Activated gamma-delta T cell treated with Interleukin-2 at 50 U/mL for 16 hours (primary cell): ENCODE measurements around the gene NKX2-1.
"Not testable (repeated sequence)": the region's sequence is repeated elsewhere in the genome, so short reads cannot be mapped to it uniquely, and the experiment has no call there.

Source experiments
- DNase-seq: peaks from one replicate; pipeline ENCODE4 v3.0.0-alpha.2; 2020

The NKX2-1 gene

DNA sequence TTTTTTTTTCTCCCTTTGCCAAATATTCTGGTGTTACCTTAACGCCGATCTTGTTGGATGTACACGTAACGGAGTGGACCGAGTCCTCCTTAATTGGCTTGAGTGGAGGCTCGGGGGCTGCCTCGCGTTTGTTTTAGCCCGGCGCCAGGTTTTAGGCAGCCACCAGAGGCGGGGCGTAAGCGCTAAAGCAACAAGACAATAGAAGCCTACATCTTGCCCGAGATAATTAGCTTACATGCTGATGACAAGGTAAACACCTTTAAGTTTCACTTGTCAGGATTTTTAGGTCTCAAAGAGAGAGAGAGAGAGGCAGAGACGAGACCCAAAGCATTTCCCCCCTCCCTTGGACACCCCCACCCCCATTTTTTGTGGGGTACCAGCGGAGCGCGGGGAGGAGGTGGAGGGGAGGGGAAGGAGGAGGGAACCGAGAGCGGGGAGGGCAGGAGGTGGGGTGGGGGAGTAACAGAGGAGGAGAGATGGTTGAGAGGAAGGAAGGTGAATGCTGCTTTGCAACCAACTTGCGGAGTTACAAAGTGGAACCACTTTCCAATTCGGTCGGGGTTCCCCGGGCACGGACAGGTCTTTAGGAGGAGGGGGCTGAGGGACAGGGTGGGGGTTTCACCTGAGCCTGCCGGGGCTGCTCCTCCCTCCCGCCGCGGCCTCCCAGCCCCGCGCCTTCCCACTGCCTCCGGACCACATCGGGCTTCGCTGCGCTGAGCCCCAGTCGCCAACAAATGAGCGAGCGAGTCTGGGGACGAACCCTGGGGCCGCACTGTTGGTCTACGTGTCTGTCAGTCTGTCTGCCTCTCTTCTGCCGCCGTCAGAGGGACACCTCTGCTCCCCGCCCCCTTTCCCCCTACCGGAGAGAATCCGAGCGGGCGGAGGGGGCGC, at the start of gene NKX2-1:
Gene NKX2-1, minus strand, starts transcription at position 802 of the 891 bp plus-strand sequence. Its CDS starts 103 bp downstream, at position 699.
- no peak for DNase-seq

DNA sequence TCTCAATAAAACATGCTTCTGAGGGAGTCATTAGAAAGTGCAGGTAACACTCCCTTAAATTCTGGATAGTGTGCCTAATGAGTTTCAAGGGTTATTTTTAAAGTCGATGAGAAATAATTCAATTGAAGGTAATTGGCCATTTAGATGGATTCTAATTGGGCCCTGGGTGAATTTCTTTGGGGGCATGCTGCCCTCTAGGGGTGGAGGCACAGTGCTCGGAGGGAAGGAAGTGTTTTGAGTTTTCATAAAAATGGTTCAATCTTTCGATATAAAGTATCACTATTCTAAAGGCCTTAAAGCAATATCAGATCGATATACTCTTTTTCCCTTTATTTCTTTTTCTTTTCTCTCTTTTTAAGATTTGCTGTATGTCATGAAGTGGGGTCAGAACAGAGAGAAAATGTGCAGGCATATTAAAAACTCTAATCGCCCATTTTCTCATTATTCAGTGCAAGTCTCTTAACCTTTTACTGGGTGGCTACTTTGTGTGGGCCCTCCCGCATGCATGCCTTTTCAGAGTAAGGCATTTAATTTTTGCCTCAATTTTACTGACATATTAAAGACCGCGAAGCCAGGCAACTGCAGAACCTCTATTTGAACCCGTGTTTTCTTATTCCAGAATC, 36.9 kb upstream of the NKX2-1 start:
- DNase-seq: no peak

DNA sequence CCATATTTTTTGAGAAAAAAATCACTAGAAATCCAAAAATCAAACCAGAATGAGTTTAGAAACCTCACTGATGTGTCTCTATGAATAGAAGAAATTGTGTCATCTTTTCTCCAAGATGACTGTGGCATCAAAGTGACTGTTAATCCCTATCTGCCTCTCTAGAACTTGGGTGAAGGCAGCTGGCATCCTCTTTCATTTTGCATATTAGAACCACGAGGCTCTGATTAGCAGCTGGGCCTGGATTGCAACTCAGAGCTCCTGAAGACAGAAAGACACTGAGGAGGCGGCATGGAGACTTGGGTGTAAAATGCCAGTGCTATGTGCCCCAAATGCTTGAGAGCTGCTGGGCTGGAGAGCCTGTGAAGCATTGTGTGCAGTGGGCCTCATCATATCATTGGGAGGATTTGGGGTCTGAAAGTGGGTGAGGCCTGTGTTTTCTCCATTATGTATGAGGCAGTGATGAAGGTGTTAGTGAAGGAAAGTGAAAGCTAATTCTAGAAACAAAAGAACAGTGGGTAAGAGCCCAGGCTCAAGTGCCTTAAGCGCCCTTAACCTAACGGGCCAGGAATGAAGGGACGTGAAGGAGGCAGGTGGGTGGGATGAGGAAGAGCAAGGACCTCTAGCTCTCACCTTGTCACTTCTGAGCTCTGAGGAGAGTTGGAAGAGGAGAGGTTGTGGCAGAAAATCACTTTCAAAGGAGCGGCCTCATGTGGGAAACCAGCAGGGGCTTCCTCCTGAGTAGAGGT, 36.1 kb upstream of the NKX2-1 start:
- DNase-seq: no peak

DNA sequence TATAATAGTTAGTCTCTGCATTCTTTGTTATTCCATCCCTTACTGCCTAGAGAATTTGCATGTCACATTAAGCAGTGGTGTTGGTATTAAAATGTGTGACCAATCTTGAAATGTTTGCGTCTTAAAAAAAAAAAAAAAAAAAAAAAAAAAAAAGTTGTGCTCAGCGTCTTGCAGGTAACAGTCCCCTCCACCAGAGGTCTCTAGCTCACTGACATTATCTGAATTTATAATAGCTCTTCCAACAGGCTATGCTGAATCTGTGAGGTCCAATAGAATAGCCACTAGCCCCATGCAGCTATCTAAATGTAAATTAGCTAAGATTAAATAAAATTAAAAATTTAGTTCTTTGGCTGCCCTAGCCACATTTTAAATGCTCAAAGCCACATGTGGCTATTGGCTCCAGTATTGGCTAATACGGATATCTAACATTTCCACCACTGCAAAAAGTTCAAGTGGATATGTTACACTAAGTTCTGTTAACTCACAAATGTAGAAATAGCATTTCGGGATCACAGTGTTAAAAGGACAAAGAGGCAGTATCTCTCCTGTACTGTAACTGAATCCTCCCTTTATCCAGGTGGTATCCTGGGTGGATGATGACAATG, 33.7 kb upstream of the NKX2-1 start:
- DNase-seq: no peak

DNA sequence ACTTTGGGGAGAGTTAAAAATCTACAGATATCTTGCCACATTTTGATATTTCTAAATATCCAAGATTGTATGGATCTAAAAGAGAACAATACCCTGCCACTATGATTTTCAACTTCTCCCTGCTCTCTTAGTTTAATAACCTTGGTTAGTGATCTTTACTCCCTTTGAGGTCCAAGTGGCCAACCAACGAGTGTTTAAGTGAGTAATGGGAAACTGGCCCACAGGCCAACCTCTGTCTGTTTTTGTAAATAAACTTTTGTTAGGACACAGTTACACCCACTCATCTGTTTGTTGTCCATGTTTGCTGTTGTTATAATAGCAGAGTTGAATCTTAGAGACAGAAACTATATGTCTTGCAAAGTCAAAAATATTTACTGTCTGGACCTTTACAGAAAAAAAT, 30.9 kb upstream of the NKX2-1 start:
- no peak for DNase-seq

DNA sequence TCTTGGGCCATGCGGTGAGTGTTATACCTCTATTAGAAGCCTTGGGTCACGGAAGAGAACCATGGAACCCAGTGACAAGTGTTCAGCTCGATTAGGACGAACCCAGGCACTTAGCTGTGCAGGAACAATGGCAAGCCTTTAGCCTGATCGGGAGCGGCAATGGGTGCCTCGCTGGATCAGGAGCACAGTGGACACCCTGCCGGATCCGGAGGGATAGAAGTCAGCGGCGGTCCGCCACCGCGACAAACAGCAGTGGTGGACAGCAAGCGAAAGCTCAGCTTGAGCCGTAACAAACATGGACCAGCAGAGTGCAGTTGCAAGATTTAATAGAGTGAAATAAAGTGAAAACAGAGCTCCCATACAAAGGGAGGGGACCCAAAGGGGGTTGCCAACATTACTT, 24.2 kb upstream of the NKX2-1 start:
- DNase-seq: not testable (repeated sequence)

DNA sequence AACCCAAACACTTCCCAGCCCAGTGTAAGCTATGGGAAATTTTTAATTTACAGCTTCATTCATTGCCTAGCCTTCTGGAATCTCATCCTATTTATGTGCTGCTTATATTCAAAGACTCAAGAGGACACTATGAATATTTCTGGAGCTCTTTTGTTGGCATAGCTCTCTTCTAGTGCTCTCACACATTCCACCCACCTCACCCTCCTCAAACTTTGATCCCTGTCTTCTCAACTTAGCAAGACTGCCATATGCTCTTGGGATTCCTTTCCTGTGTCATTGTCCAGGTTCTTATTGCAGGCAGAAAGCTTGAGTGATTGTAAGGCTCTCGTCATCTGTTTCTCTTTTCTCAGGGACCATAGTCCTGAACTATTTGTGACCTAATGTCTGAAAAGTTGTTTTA, 18.0 kb upstream of the NKX2-1 start:
- DNase-seq: no peak

DNA sequence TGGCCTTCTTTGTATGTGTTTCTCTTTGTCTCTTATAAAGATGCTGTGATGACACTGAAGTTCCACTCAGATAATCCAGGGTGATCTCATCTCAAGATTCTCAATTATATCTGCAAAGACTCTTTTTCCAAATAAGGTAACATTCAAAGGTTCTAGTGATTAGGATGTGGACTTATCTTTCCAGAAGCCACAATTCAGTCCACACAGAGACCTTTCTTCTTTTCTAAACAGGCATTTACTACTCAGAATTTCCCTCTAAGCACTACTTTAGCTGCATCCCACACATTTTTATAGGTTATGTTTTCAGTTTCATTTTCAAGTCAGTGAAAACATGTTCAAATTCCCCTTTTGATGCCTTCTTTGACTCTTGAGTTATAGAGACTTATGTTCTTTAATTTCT, 9.0 kb upstream of the NKX2-1 start:
- DNase-seq: no peak

DNA sequence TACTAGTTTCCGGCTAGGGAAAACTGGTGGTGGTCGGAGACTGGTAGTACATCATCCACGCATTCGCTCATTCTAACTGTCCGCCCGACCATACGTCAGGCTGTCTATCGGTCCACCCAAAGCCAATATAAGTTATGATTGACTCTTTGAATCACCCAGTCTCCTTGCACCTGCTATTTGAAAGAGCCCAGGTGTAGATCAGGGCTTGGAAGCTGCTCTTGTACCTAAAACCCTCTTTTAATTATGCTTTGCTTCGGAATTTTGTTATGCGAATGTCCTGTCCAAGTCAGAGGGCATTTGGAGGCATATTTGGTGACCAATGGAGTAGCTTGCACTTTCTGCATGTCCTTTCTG, 5.7 kb upstream of the NKX2-1 start:
- no peak for DNase-seq

DNA sequence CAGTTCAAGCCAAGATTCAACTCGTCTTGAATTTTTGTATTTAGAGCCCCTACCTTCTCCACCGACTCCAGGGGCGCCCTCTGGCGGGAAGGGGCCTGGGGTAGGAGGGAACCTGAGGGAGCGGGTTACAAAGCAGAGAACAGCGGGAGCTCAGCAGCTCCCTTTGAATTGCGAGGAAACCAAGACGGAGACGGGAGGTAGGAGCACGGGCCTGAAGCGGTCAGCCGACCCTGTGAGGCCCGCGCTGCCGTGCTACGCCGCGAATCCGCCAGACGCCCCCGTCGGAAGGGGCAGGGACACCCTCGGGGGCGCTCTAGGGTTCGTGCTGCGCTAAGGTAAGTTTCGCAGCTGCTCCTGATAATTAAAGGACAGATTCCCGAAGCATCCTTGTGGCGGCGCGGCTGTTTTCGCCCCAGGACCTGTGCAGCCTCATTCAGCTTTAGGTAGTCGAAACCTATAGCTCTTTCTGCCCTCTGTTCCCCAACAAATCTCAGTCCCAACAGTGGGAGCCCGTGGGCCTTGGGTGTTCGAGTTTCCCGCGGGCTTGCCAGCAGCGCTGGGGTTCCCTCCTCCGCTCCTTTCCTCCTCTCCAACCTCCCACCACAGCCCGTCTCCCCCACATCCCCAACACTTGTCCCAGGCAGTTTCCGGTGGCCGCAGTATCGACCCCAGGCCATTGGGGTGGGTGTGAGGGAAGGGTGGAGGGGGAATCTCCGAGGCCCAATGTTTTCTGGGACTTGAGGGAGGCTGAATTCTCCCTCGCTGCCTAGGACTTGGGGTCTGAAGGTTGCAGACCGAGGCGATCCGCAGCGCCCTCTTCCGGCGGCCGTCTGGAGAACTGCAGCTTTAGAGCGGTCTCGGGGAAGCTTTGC, 5.1 kb upstream of the NKX2-1 start:
- DNase-seq: no peak

DNA sequence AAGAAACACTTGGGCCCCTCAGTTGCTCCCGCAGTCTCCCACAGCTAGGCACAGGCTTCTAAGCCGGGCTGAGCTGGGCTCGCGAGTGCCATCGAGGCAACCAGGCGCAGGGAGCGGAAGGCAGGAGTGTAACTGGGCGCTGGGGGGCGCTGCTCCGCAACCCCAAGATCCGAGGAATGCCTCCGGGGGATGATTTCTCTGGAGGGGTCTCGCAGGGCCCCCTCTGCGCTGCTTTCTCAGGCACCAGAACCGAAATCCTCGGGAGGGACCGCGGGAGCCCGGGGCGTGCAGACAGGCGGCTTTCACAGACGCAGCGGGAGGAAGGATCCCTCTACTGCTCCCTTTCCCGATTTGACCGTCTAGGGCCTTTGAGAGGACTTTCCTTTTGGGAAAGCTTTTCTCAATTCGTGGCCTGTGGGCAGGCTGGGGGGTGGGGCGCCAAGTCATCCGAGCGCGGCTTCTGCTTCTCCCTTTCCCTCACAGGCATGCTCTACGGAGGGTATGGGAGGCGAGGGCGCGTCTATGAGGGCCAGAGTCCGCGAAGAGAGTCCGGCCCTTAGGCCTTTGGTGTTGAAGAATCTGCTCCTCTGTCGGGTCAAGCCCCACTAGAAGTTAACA, 4.3 kb upstream of the NKX2-1 start:
- no peak for DNase-seq

DNA sequence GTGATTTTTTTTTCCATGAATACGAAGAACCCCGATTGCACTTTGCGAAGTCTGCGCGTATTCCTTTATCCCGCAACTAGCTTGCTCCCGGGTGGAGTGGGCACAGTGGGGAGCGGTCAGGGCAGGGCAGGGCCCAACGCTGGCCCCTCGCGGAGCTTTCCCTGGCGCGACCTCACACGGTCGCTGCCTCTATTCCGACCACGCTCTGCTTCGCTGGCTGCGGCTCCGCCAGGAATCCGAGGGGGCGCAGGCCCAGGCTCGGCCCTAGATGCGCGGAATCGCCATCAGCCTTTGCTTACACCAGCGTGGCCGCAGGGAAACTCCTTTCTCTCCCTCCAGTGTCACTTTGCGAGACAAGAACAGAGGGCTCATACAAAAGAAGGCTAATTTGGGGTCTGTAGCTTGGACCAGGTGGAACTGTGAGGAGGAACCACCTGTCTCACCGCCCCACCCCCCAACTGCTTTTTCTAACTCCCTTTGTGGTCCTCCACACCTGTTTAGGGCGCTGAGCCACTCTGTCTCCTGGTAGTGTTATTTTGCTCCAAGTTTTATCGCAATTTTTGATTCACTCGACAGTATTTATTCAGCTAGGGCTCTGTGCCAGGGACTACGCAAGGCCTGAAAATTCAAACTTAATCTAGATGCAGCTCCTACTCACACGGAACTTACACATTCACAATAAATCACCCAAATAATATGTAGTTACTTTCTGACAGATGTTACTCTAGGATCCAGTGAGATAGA, 3.1 kb upstream of the NKX2-1 start:
- no peak for DNase-seq

DNA sequence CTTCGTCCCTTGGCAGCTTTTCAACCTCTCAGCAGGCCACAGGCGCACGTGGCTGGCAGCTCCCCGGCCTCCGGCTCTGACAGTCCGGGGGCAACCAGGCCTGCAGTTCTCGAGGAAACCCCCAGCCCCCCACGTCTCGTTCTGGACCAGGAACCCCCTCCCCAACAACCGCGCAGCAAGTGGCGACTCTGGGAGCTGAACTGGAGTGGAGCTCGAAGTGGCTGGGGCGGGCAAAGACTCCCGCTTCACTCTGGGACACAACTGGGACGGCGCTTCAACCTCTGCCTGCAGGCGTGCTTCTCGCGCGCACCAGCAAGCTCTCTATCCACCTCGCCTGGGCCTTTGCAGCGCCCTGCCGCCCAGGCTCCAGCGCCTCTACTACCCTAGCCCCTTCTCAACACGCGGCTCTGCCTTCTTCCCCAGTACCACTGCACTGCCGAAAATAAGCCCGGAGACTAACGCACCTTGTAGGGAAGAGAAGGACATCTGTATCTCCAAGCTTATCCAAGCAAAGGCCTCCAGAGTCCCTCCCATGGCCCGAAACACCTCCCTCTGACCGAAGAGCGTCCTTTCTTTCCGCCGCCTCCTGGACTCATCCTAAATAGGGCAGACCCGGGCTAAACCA, 2.4 kb upstream of the NKX2-1 start:
- DNase-seq: no peak

DNA sequence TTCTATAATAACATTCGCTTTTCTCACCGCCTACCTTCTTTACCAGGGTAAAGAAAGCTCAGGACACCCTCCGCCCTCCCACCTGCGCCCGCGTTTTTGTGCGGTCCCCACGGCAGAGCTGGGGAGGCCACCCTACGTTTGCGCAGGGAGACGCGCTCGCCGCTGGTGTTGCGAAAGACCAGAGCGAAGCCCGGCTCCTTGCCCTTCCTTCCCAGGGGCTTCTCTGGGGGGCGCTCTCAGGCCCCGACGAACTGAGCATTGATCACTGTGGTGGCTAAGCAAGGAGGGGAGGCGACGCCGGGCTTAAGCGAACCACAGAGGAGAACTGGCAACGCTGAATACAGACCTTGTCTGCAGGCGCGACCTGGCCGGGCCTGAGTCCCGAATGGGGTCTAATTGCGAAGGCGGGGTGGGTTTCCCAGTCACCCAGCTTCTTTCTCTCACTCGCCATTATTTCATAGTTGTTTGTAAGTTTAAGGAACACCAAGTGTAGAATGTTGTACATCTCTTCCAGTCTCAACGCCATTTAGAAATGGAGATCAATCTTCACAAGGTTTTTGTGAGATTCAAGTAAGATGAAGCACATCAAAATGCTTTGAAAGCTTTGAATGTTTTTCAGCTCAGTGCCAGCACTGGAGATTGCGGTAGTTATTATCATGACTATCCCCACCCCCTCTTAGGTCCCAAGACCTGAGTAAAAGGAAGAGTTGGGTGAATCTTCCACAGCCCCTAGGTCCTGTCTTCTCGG, 1.7 kb upstream of the NKX2-1 start:
- DNase-seq: no peak

DNA sequence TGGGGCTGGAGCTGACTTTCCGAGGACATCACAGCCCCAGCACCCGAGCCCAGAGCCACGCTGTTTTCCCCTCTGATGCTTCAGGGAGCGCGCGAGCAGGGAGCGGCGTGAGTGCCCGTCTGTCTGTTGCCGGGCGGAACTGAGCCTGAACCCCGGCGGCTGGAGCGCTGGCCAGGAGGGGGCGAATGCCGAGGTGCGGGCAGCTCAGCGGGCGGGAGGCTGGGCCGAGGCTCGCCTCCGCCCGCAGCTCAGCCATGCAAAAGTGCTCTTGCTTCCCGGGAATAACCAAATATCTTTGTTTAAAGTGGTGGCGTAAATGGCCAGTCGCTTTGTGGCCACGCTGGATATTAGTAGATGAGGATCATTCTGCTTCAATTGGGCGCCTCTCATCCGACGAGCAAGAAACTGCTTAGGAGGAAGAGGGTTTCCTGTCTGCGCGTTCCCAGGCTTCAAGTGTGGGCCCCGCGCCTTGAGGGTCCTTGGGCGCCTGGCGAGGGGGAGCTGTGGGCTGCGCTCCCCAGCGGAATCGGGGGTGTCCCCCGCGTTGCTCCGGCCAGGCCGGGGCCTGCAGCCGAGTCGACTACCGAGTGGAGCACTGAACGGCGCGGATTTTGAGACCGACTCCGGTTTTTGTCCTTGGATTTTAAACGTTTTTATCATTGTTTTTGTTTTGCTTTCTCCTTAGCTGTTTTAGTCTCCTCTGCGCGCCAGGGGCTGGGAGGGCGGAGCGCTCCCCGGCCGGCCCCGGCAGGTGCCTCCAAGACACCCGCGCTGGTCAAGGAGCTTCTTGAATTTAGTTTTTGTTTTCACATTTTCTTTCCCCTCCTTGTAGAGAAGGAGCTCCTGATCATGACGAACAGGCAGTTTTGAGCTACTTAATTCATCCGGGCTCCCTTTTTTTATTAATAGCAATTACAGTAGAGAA, 831 bp upstream of the NKX2-1 start:
- DNase-seq: no peak

DNA sequence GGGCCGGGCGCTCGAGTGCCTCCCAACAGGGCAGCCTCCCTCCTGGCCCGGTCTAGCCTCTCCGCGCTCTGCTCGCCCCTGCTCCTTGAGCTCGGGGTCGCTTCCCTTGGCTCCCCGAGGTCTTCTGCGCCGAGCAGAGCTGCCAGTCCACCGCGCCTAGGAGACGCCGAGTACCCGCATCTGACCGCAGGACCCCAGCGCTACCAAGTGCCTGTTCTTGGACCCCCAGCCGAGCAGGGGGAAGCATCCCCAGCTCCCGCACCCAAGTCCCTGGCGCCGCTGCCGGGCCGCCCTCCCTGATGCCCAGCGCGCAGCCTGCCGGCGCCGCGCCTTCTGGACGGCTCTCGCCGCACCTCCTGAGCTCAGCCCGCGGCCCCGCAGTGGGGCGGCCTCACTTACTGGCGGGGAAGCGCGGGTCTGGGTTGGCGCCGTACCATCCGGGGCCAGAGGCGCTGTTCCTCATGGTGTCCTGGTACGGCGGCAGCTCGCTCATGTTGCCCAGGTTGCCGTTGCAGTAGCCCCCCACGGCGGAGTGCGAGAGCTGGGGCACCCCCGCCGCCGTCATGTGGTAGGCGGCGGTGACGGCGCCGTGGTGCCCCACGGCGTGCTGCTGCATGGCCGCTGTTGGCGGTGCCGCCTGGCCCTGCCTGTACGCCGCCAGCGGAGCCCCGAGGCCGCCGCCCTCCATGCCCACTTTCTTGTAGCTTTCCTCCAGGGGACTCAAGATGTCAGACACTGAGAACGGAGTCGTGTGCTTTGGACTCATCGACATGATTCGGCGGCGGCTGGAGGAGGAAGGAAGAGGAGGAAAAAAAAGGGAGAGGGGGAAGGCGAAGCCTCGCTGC, 1.2 kb downstream of the NKX2-1 start:
- no peak for DNase-seq

DNA sequence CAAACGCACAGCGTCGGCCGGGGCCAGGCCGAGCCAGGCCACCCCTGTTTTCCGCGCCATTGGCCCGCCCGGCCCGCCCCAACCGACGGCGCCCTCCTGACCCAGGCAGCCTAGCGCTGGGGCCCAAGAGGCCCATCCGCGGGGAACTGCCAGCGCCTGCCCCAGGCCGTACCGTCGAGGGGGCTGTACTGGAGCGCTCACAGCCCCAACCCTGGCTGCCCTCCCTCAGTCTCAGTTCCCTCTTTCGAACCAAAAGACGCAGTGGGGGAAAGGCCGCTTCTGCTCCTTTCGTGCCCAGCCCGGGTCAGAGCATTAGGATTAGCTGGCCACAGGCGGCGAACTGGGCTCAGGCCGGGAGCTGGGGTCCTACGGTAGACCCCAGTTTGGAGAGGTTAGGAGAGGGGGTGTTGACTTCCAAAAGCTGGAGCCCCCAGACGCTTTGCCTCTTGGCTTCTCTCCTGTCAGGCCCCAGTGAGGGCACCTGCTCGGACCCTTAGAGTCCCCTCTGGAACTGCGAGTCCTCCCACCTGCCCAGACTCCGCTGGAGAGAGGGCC, 1.9 kb downstream of the NKX2-1 start:
- no peak for DNase-seq
